ENCODE results near the gene SLC22A17.

Gene SLC22A17

DNA sequence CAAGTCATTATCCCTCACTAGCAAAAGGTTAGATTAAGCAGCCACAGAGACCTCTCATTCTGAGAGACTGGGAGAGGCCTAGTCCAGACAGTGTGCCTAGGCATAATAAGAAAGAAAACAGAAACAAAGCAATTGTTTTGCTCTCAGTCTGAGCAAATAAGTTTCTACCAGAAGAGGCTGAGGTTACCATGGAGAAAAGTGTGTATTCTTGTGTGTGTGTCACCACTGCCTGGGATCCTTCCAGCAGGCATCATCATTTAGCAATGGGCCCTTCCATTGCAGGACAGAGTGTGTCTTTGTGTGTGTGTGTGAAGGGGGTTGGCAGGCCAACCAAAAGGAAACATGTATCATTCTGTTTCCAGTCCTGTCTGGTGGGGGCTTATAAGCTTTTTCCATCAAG lies 8.6 kb upstream of the SLC22A17 start:
- no peak for DNase-seq

DNA sequence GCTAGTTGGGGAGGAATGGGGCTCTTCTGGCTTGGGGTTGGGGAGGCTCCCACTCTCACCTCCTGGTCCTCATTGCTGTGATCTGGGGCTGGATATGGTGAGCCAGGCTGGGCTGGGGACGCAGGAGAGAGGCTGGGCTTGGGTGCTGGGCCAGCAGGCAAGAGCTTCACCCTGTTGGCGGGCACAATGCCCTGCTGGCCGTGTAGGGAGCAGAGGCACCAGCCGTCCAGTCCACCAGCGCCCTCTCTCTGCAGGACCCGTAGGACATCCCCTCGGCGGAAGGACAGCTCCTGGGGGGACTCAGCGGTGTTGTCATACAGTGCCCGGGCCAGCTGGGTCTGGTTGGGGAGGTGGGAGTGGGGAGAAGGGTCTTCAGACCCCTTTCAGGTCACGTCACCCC lies 7.8 kb upstream of the SLC22A17 start:
- no peak for DNase-seq

DNA sequence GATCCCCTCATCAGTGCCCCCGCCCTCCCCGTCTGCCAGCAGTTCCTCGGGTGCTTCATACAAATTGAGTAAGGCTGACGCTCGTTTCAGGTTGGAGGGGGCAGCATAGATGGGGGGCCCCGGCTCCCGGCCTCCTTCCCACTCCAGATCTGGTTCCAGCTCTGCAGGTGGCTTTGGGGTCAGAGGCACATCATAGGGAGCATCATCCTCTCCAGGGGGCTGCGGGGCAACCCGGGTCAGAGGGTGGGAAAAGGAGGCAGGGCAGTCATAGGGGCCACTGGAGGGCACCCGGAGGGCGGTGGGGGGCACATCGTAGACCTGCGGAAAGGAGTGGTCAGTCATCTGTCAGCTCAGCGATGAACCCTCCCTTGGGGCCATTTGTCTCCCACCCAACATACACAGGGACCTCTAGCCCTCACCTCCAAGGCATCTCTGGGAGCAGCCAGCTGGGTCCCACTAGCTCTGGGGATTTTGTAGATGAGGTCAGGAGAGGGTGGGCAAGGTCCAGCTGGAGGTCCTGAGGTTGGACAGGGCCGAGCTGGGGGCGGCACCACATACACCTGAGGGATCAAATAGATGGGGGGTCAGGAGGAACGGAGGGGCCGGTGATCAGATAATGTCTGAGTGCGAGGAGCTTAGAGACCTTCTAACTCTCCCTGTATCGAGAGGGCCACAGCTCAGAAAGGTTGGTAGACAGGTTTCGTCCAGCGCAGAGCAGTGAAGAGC lies 7.2 kb upstream of the SLC22A17 start:
- no peak for DNase-seq

DNA sequence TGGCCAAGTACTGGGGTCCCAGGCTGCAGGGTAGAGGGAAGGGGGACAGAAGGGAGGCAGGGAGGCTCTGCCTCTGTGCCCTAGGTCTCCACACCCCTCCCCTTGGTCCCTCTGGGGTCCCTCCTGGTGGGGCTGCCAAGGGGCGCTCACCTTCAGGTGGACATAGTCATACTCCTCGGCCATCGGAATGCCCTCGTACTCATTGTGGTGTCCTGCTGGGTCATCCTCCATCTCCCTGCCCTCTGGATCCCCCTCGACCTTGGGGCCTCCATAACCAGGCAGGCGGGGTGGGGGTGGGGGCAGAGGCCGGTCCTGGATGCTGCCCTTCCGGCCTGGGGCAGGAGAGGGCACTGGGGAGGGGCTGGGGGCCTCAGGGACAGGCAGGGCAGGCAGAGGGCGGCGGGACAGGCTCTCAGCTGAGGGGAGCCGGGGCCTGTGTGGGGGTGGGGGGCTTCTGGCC lies 6.5 kb upstream of the SLC22A17 start:
- no peak for DNase-seq

DNA sequence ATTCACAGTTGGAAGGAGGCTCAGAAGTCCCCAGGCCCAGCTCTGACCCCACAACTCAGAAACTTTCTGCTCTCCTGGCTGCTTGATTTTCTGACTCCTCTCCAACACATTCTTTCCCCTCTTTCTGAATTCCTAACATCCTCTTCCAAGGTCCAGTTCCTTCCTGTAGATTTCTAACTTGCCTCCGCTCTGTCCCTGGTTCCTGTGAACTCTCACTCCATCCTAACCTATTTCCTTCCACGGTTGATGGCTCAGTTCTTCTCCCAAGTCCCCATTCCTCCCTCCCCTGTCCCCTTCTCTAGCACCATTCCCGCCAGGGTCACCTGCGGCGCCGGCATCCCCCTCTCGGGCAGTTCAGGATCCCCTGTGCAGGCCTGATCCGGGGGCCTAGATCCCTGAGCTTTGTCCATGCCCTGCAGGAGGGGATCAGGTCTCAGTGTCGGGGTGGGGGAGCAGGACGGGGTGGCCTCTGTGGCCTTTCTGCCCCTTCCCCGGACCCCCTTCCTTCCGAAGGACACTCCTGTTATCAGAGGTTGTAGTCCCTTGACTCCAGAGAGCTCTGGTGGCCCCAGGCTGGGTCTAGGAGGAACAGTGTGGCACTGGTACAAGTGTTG lies 6.0 kb upstream of the SLC22A17 start:
- DNase-seq, result no peak

DNA sequence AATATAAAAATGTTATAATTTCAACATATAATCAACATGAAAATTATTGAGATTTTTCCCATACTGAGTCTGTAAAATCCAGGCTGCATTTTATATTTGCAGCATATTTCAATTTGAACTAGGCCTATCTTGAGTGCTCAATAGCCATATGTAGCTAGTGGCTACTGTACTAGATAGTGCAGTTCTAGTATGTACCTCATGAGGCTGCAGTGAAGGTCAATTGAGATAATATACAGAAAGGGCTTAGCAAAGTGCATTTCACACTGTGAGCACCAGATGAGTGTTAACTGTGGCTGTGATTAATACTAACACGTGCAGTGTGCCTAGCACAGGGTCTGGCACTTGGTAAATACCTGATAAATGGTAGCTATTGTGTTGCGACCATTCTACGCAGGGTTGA lies 5.4 kb upstream of the SLC22A17 start:
- no peak for DNase-seq

DNA sequence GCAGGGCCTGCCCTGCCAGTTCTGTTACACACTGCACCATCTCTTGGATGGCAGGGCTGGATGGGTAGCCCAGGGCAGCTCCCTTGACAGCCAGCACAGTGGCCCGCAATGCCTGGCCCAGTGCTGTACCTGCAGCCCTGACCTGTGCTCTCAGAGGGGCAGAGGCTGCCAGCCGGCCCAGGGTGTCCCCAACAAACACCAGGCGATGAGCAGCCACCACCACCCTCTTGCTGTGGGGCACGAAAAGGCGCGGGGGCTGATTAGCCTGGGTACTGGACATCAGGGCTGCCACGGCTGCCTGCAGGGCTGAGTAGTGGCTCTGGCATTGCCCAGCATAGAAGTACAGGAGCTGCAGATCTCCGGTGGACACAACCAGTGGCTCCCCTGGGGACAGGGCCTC lies 4.6 kb upstream of the SLC22A17 start:
- no peak for DNase-seq

DNA sequence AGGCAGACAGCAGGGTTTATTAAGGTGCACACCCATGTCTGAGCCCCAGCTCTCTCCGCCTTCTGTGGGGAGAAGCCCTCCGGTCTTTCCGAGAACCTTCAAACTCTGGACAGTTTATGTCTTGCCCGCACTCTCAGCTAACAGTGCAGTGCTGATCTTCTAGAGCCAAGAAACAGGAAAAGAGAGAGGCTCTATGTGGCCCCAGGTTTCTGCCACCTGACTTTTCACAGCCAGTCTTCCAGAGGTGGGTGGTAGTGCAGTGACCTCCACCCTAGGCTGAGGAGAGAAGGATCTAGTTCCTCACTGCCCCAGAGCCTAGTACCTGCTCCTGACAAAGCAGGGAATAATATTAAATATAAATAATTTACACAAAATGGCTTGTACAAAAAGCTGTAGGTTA lies 4.0 kb upstream of the SLC22A17 start:
- DNase-seq, result no peak

DNA sequence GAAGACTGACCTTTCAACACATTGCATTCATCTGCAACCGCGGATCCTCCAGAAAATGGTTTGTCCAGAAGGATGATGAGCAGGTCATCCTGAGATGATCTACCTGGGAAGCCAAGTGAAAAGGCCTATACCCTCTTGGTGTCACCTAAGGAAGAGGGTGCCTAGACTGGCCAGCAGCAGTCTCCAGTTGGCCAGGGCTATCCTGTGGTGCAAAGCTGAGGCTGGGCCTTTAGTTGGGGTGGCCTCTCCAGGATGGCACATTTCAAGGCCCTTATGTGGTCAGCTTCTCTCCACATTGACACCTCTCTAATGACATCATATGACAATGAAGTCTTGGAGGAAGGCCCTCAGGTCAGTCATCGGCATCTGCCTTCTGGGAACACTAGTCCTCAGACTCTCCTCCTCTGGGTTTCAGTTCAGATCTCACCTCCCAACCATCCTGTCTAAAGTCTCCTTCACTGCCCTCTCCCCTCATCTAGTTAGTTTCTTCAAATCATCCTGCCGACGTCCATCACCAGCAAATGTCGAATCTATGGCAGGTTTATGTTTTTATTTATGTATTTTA lies 3.3 kb upstream of the SLC22A17 start:
- no peak for DNase-seq

DNA sequence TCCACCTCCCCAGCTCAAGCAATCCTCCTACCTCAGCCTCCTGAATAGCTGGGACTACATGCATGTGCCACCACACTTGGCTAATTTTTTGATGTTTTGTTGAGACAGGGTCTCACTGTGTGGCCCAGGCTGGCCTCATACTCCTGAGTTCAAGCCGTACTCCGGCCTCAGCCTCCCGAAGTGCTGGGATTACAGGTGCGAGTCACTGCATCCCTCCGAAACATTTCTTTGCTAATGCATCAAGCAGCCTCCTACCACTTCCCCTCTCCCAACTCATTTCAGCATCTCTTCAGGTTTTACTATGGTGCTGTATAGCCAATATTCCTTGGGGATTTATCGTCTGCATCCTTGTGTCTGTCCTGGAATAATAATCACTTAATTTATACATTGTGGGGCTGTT lies 2.3 kb upstream of the SLC22A17 start:
- no peak for DNase-seq

DNA sequence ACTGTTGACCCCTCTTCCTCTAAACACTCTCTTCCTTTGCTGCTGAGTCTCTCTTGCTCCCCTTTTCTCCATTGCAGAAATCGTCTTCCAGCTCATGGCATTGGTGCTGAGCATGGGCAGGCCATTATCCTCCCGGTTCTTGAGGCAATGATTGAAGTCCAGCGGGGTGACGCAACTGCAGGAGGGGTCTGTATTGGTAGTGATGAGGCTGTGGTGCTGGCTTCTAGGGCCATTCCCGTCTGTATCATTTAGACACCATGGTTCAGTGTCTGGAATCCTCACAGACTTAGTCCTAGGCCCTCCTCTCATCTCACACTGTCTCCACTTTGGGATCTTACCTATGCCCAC lies 720 bp upstream of the SLC22A17 start:
- DNase-seq, result no peak

DNA sequence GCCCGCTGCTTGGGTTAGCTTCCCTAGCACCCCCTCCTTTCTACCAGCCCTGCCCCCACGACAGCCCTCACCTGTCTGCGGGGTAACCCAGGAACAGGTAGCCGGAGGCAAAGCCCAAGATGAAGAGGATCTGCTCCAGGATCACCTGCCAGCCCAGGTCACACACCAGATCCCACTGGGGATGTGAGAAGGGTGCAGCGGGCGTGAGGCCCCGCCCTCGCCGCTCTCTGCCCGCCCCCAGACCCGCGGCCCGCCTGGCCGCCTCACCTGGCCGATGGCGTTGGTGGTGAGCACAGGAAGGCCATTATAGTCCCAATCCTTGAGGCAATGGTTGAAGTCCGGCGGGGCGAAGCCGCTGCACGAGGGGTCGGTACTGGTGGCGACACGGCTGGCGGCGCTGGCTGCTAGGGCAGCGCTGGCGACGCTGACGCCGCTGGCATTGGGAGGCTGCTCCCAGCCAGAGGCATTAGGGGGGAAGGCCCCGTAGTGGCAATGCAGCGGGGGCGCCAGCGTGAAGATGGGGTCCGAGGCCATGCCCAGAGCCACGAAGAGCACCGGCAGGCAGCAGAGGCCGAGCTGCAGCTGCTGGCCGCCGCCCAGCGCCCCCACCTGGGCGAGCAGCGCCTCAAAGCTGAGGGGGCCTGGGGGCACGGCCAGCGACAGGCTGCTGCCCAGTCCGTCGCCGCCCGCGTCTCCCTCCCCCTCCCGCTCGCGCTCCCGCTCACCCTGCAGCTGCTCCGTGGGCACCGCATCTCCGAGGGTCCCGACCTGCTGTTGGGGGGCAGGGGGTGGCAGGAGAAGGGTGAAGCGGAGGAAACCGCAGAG lies 794 bp downstream of the SLC22A17 start:
- no peak for DNase-seq

DNA sequence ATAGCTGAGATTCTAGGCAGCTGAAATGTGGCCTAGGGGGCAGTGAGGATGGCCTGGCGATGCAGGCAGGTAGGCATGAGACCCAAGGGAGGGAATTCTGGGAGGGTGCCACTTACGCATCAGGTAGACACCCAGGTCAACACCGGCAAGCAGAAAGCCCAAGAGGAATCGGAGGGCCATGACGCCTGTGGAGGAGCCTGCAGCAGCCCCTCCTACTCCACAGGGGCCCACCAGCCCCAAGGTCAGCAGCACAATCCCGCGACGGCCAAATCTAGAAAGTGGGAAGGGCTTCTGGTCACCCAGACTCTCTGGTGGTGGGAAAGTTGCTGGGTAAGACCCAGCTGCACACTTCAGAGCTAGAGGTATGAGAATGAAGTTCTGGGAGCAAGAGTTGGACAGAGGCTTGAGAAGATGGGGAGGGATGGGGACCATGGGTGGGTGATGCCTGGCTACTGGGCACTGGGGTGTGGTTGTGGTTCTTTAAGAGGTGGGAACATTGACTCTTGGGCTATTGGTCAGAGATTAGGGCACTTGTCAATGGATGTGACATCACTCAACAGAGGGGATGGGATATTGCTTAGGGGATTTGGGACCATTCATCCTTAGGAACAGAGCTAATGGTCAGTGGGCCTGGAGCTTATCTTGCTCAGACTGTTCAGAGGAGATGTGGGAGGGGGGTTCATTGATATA lies 3.4 kb downstream of the SLC22A17 start:
- no peak for DNase-seq

DNA sequence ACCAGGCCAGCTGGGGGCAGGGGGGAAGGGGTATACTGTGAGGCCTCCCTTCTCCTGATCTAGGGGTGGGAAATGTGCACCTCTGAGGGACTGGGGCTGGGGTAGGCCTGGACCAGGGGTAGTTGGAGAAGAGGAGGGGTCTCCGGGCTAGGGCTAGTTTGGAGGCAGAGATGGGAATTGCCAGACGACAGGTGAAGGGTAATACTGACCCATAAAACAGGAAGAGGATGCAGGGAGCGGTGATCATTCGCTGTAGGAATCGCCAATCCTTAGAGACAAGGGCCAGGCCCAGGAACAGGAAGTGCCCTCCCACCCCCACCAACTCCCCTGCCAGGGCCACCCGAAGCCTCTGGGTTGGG lies 4.4 kb downstream of the SLC22A17 start:
- no peak for DNase-seq

DNA sequence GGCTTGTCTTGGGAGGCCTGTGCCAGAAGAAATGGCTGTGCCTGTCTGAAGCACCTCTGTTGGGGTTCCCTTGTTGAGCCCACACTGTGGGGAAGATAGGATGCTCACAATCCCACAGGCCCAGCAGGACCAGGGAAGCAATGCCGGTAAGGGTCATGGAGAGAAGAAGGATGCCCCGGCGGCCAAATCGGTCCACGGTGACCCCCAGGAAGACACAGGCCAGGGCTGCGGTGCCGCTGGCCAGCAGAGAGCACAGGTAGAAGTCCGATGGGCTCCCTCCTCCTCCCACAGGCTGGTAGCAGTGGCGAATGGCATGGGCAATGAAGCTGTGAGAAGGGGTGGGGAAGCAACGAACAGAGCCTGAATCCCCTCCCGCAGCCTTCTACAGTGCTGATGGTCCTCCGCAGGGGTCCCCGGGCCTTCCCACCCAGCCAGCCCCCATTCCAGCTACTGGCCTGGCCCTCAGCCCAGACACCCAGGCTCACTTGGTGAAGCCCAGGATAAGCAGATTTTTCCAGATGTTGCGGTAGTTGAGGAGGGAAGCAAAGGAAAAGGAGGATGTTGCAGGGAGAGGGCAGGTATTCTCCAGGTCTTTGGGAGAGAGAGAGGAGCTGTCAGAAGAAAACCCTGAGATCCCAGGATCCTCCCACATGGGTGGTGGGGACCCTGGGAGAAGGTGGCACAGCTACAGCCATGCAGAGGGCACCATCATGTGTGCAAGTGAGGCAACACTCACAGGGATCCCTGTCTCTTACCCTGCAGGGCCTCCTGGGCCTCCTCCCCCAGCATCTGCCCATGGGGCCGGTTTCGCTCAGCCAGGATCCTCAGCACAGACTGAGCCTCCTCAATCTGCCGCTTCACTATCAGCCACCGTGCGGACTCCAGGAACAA lies 5.0 kb downstream of the SLC22A17 start:
- DNase-seq, result no peak

DNA sequence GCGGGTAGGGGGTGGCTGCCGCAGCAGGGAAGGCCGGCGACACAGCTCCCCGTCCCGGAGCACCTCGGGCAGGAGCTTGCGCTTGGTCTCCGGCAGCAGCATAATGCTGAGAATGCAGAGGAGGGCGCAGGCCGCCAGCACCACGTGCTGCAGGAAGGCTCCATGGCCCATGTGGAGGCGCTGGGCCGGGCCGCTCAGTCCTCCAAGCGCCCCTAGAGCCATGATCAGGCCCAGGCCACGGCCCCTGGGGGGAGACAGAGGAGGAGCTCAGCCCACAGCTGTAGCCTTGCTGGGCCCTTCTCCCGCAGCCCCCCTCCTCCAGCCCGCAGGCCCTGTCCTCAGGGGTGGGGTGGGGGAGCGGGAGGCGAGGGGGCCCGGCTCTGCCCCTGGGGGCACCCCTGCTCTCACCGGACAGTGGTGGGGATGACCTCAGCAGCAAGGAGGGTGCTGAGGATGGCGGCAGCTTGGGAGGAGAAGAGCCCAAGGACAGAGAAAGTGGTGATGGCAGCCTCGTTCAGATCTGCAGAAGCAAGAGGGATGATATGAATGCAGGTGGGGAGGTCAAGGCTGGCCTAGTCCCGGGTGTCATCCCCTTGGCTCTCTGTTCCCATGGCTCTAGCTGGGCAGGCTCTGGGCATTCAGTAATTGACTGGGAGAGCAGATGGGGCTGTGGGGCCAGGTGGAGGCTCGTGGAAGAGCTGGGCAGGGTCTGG lies 5.8 kb downstream of the SLC22A17 start:
- no peak for DNase-seq

DNA sequence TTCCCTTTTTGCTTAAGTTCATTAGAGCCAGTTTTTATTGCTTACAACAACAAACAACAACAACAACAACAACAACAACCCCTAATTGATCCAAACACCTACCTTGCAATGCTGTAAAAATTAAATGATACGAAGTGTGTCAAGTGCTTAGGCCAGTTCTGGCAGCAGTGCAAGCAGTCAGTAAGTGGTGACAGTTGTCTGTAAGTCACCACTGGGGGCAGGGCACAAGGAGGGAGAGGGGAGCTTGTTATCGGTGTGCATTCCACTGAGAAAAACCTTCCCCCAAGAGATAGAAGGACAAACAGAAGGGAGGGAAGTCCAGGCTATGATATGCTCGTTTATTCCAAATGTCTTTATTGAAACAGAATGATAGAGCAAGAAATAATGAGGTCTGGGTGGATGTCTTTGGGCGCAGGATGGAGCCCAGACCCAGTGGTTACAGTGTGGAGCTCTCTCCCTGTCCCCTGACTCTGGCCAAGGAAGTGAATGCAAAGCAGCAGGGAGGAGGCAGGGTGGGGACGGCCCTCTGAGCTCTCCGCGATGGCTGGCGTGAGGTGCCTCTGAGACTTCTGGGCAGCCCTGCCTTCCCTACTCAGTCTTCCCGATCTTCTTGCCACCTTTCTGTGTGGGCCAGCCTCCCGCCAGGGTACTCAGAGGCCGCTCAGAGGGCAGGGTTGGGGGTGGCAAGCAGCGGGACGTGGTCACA lies 6.5 kb downstream of the SLC22A17 start:
- DNase-seq, result no peak

DNA sequence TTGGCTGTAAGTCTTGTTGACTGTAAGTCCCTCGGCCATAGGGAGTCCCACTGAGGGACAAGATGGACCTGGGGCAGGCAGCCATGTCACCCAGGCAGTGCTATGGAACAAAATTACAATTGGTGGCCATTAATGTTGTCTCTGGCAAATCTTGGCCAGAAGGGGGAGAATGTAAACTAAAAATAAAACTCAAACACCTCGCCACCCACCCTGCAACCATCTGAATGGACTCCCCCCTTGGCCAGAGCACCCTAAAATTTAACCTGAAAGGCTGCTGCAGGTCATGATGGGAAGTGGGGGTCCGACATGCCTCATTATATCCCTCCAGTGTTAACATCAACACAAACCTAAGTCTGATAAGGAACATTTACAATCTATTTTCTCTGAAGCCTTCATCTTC lies 8.2 kb downstream of the SLC22A17 start:
- no peak for DNase-seq

DNA sequence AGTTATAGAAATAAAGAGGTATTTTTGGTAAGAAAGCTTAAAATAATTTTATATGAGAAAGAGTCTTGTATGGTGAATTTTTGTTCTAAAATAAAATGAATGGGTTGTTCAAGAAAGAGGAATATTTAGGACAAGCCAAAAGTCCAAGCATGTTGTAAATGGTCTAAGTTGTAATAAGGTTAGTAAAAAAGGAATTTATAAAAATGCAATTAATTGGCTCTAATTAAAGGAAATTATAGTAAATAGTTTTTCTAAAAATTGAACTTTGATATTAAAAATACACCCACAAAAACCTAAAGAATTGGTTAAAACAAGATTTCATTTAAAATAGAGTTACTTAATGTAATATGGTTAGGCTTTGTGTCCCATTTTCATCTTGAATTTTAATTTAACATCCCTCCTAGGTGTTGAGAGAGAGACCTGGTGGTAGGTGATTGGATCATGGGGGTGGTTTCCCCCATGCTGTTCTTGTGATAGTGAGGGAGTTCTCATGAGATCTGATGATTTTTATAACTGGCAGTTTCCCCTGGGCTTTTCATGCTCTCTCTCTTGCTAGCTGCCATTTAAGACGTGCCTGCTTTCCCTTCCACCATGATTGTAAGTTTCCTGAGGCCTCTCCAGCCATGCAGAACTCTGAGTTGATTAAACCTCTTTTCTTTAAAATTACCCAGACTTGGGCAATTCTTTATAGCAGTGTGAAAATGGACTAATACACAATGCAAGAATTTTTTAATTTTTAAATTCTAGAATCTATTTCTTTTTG lies 13.0 kb downstream of the SLC22A17 start:
- DNase-seq, result no peak

DNA sequence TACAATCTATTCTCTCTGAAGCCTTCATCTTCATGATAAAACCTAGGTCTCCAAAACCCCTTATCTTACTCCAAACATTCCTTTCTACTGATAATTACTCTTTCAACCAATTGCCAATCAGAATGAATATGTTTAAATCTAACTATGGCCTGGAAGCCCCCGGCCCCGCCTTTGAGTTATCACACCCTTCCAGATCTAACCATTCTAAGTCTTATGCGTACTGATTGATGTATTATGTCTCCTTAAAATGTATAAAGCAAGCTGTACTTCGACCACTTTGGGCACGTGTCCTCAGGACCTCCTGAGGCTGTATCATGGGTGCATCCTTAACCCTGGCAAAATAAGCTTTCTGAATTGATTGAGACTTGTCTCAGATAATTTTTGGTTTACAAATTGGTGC lies 17.1 kb downstream of the SLC22A17 start:
- DNase-seq, result no peak

All from stimulated activated CD4-positive, alpha-beta T cell treated with anti-CD3 and anti-CD28 coated beads, Interleukin-4, amount 100 ng/mL, for 1 hour (primary cell).